HG02884 (cell line): Measurements from ENCODE around the gene DYNC2H1.

Experiments used
- ATAC-seq: cut with Tn5 transposase; IDR thresholded peaks from one replicate; pipeline ENCODE4 v1.9.1; 2021; ENCODE audit warnings: mild to moderate bottlenecking, moderate library complexity; ENCODE audit not compliant: unreplicated experiment

Gene DYNC2H1

DNA sequence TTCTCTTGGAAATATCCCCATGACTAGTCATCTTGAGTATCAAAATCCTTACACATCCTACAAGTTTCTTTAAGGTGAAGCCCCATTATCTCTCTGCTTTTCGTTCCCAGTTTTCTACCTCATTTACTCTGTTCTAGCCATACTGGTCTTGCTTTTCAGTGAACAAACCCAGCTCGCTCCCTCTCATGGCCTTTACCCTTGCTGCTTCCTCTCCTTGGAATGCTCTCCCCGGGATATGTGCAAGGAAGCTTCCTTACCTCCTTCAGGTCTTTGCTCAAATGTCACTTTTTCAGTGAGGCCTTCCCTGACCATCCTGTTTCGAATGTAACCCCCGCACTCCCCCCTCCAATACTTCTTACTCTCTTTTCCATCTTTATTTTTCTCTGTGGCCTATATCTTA lies 331.8 kb downstream of the DYNC2H1 start:
- no peak for ATAC-seq

GRCh38 chr11:103448966-103449365 lies 339.7 kb downstream of the DYNC2H1 start:
- ATAC-seq = no peak

DNA sequence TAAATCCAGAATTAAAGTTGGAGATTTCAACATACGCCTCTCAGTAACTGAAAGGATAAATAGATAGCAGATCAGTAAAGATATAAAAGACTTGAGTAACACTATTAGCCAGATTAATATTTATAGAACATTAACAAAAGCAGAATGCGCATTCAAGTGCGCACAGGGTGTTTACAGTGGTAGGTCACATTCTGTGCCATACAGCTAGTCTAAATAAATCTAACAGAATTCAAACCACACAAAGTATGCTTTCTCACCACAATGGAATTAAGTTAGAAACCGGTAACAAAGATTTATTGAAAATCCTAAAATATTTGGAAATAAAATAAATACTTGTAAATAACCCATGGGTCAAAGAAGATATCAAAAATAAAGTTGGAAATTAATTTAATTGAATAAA lies 341.0 kb downstream of the DYNC2H1 start:
- ATAC-seq = no peak

DNA sequence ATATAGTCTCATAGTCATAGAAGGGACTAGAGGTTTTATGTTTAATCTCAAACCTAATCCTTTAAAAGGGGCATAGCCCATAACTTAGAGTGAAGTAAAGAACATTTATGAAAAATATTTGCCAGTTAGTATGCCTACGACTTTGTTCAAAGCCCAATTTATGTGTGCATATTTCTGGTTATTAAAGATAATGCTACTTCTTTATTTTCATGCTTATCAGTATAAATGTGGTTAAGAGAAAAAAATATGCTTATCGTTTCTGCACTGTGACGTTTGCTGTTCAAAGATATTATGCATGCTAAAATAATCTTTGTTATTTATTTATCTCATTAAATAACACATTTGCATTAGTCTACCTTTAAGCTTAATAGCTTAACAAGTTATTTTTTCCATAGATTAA lies 343.9 kb downstream of the DYNC2H1 start:
- no peak for ATAC-seq

- ATAC-seq = no peak
Measured at GRCh38 chr11:103453915-103454709, 344.9 kb downstream of the DYNC2H1 start.

DNA sequence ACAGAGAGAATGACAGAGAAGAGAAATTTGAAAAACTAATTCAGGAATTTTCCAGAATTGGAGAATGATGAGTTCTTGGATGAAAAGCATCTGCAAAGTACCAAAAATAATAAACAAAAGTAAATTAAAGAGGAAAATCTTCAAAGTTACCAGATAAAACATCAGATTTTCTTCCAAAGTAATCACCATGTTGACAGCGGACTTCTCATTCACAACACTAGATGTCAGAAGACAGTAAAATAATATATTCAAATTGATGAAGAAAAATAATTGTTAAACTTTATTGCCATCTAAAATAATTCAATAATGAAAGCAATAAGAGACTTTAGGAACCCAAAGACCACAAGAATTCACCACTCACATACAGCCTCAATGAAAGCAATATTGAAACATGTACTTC lies 355.2 kb downstream of the DYNC2H1 start:
- no peak for ATAC-seq

DNA sequence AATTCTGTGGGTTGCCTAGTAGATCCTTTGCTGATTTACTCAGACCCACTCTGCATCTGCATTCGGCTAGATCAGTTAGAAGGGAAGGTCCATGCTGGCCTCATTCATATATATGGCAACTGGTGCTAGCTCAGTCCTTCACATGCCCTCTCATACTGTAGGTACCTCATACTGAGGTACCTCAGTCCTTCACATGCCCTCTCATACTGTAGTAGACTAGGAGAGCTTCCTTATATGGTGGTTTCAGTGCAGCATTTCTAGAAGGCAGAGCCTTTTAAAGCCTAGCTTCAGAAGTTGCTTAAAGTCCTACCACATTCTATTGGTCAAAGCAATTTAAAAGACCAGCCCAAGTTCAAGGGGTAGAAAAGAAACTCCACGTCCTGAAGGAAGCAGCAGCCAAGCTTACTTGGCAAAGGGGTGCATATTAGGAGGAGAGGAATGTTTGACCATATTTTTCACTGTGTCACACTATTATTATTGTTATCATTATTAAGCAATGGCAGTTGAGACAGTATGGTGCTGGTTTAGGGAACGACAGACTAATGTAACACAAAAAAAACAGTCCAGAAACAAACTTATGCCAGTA lies 356.4 kb downstream of the DYNC2H1 start:
- no peak for ATAC-seq

DNA sequence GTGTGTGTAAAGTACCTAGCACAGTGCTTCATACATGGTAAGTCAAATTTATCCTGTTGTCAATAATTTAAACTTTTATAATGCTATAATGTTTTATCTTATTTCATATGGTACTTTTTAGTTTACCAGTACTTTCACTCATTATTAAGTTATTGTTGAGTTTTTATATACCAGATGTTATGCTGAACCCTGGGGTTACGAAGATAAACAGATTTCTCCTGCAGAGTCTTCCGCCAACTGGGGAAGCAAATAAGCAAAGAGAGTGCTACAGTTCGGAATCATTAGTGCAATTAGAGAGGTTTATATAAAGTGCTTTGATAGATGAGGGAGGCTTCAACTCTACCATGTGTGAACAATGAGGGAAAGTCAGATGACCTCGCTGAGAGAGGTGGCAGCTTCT lies 362.3 kb downstream of the DYNC2H1 start:
- no peak for ATAC-seq

- ATAC-seq = no peak
Measured at GRCh38 chr11:103476874-103477273, 367.6 kb downstream of the DYNC2H1 start.

DNA sequence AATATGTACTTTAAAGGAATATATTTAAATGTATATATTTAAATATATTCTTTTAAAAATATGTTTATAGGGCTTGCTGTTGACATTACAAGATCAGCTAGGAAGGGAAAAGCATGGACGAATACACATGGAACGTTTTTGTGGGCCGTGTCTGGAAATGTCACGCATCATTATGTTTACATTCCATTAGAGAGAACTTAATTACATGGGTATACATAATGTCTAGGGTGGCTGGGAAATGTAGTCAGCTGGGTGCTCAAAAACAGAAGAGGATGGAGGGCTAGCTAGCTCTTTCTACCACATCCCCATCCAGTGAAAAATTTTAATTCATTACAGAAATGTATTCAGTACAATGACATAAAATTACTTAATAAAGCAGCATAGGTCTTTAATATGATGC lies 371.2 kb downstream of the DYNC2H1 start:
- no peak for ATAC-seq

DNA sequence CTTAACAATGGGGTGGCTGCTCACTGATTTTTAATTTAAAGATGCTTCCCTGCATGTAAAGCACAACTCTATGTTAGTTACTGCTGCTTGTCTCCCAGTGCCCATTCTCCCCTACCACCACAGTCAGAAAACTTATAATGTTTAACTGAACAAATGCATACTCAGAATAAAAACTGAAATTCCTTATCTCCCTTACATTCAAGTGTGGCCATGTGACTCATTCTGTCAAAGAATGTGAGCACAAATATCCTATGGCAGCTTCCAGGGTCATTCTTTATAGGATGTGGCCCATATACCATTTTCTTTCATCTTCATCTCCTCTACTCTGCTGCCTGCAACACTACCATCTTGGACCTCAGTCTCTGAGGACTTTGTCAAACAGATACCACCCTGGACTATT lies 374.8 kb downstream of the DYNC2H1 start:
- no peak for ATAC-seq

DNA sequence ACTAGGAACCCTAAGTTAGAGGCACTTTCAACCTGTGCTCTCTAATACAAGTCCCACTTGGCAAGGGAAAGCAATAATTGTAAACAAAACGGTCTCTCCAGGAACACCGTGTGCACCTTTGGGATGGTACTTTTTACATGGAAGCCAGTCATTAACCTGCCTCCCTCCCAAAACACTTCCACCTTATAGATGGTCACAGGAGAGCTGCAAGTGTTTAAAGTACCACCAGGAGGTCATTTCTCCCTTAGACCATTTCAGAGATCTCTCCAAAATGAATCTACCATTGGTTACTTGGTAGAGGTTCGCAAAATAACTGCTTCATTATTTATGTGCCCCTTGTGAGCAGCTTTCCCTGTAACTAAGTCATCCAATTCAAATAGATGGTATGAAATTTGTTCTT lies 375.3 kb downstream of the DYNC2H1 start:
- no peak for ATAC-seq

DNA sequence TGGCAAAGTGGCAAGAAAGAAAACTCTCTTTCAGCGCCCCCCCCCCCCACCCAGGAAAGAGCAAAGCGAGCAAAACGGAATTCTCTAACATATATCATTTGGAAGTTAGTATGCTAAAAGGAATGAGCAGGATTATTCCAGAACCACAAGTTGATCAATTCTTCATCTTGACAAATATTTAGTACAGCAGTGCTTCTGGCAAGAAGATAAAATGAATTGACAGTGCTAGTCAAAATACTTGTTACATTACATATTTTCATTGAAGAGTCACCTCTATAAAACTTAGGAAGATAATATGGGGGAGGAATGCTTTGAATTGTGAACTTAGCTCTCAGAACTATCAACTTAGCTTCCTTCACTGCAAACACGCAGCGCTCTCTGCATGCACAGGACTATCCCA lies 377.4 kb downstream of the DYNC2H1 start:
- ATAC-seq = no peak

- no peak for ATAC-seq
Measured at GRCh38 chr11:103487113-103487512, 377.9 kb downstream of the DYNC2H1 start.

- no peak for ATAC-seq
Measured at GRCh38 chr11:103488031-103488461, 378.8 kb downstream of the DYNC2H1 start.

- ATAC-seq = no peak
Measured at GRCh38 chr11:103488579-103488978, 379.4 kb downstream of the DYNC2H1 start.

DNA sequence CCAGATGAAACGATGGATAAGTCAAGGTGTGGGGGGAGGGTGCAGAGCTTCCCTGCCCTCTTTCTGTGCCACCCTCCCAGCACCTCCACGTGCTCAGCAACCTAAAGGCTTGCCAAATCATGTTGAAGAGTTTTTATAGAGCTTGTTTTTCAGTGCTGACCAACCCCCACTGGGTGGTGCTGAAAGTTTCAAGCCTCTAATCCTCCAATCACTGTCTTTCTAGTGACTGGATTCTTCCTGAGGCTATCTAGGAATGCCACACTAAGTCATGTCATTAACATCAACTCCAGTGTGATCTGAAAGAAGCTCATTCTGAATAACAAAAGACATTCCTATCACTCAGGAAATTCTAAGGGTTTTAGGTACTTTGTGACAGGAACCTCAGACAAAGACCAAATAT lies 382.6 kb downstream of the DYNC2H1 start:
- ATAC-seq = no peak

DNA sequence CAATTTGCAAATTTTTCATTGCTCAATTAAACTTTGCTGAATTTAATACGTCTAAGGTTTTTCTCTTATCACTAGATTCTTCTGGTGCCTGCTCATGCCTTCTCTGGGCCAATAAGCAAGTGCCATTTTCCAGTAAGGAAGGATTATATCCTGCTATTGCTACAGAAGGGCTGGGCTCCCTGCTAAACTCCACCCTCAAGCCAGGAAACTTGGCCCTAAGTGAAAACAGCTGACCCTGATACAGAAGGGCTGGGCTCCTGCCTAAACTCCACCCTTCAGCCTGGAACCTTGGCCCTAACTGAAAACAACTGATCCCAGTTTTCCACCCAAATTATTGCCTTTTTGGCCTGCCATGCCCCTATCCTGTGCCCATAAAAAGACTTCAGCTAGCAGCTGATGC lies 385.3 kb downstream of the DYNC2H1 start:
- ATAC-seq = no peak

GRCh38 chr11:103497268-103497667 lies 388.0 kb downstream of the DYNC2H1 start:
- no peak for ATAC-seq

GRCh38 chr11:103499710-103500340 lies 390.6 kb downstream of the DYNC2H1 start:
- no peak for ATAC-seq

- ATAC-seq = no peak
Measured at GRCh38 chr11:103515283-103515682, 406.1 kb downstream of the DYNC2H1 start.

DNA sequence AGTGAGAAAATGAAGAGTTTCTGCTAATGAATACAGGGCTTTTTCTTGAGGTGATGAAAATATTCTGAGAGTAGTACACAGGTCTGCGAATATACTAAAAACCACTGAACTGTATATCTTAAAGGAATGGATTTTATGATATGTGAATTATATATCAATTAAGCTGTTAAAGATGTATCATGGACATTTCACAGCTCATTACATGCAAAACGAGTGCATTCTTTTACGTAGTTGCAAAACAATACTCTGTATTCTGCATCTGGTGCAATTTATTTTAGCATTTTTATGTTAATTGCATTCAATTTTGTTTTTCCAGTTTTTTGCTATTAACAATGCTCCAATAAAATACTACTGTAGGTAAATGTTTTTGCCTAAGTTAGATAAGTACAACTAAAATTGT lies 411.6 kb downstream of the DYNC2H1 start:
- ATAC-seq = no peak
